ENCODE measurements around the gene NR4A2.

GRCh38 chr2:156347431-156347830 lies 14.9 kb upstream of the NR4A2 start:
- TF ChIP-seq, protein P1, sequence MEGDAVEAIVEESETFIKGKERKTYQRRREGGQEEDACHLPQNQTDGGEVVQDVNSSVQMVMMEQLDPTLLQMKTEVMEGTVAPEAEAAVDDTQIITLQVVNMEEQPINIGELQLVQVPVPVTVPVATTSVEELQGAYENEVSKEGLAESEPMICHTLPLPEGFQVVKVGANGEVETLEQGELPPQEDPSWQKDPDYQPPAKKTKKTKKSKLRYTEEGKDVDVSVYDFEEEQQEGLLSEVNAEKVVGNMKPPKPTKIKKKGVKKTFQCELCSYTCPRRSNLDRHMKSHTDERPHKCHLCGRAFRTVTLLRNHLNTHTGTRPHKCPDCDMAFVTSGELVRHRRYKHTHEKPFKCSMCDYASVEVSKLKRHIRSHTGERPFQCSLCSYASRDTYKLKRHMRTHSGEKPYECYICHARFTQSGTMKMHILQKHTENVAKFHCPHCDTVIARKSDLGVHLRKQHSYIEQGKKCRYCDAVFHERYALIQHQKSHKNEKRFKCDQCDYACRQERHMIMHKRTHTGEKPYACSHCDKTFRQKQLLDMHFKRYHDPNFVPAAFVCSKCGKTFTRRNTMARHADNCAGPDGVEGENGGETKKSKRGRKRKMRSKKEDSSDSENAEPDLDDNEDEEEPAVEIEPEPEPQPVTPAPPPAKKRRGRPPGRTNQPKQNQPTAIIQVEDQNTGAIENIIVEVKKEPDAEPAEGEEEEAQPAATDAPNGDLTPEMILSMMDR (IDR thresholded peaks at IDR 0.05; ENCODE audit: insufficient read depth, low read length, poor library complexity, severe bottlenecking): no peak
- TF ChIP-seq EZH2phosphoT487 (conservative IDR thresholded peaks at IDR 0.05; ENCODE audit: low read length): no peak
